T-helper 1 cell (primary cell): Measurements from ENCODE around the gene SHLD2.
"Not testable (repeated sequence)": the region's sequence is repeated elsewhere in the genome, so short reads cannot be mapped to it uniquely, and the experiment has no call there.

Source experiments
- DNase-seq, 5 donors: peaks; one replicate each; pipeline ENCODE4 v3.0.0-alpha.2; 2012 to 2020

SHLD2 gene

DNA sequence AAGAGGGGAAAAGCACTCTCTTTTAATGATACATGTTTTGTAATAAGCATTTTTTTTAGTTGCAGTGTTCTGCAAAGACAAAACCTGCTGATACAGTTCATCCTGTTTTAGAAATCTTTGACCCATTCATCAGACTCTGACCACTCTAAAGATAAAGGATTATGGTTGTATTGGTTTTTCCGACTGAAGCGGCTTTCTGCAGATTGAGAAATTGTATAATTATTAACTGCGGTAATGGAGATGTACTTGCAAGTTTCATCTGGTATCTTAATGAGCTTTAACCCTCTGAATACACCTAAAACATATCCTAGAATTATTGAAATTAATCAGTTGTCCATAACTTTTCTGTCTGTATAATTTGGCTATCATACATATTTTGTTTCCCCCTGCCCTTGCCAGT lies 50.6 kb downstream of the SHLD2 start:
- not testable (repeated sequence) for DNase-seq

DNA sequence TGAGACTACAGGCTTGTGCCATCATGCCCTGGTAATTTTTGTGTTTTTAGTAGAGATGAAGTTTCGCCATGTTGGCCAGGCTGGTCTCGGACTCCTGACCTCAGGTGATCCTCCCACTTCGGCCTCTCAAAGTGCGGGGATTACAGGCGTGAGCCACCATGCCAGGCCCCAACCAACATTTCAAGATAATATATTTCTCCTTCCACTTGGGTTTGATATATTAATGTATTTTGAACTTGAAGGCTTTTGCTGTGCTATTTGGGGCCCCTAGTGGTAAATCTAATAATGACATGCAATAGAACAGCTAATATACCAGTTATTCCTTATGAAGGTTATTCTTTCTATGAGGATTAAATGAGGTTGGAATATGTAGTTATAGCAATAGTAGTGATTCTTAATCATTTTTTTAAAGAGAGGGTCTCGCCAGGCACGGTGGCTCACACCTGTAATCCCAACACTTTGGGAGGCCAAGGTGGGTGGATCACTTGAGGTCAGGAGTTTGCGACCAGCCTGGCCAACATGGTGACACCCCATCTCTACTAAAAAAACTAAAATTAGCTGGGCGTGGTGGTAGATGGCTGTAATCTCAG lies 54.1 kb downstream of the SHLD2 start:
- not testable (repeated sequence) for DNase-seq

DNA sequence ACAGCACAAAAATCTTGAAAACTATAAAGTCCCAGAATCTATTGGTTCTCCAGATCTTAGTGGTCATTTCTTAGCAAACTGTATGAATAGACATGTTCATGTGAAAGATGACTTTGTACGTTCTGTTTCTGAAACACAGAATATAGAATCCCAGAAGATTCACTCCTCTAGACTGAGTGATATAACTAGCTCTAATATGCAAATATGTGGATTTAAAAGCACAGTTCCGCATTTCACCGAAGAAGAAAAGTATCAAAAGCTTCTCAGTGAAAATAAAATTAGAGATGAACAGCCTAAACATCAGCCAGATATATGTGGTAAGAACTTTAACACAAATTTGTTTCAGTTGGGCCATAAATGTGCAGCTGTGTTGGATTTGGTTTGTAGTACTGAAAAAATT lies 56.5 kb downstream of the SHLD2 start:
- not testable (repeated sequence) for DNase-seq

DNA sequence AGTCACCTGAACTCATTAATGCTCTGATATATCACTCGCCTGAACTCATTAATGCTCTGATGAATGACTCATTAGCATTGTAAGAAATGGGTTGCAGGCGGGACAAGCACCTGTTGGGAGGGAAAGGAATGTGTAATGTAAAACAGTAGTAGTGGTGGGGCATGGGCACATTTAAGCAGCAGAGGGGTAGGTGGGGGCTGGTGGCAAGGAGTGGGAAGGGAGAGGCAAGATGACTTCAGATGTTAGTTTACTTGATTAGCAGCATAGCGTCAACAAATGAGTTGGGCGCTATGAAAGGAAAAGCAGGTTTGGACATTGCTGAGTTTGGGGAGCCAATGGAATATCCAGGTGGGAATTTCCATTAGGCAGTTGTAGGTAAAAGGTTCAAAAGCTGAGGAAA lies 61.8 kb downstream of the SHLD2 start:
- DNase-seq: not testable (repeated sequence)

DNA sequence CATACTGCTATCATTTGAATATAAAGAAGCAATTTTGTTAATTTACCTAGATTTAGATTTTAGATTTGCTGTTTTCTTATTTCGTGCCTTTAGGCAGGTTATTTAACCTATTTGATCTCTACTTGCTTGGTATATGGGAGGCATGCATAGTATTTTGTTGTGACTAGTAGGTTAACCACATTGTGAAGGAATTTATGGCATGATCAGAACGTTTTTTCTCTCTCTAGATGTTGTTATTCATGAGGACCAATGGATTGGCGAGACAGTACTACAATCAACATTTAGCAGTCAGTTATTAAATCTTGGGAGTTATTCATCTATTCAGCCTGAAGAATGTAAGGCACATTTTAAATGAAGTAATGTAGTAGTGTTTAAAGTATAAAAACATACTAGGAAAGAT lies 62.8 kb downstream of the SHLD2 start:
- not testable (repeated sequence) for DNase-seq

DNA sequence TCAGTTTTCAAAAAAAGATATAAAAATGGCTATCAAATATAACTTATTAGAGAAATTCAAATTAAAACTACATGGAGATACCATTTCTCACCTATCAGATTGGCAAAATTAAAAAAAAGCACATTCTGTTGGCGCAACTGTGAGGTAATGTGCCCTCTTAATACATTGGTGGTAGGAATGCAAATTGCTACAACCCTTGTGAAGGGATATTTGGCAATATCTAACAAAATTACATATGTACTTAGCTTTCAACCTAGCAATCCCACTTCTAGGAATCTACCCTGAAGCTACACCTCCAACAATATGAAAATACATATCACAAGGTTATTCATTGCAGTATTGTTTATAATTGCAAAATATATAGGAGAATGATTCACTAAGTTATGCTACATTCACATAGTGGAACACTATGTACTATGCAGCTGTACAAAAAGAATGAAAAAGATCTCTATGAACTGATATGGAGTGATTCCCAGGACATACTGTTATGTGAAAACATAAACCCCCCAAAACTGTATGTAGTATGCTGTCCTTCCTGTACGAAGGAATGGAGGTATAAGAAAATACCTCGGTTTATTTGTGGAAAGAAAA lies 67.8 kb downstream of the SHLD2 start:
- not testable (repeated sequence) for DNase-seq

DNA sequence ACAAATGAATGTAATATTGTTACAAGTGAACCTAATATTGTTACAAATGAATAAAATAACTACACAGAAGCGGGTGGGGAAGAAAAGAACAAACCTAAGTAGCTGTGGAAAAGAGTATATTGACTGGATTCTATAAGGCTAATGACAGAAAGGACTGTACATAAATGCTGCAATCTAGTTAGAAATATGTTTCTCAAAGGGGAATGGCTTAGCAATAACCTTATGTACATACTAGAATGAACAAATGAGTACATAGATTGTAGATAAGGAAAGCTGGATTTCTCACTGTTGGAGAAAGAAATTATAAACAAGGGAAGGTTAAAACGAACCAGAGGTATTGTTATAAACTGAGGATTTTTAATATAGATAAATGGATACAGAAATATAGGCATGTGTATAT lies 68.4 kb downstream of the SHLD2 start:
- DNase-seq: not testable (repeated sequence)

DNA sequence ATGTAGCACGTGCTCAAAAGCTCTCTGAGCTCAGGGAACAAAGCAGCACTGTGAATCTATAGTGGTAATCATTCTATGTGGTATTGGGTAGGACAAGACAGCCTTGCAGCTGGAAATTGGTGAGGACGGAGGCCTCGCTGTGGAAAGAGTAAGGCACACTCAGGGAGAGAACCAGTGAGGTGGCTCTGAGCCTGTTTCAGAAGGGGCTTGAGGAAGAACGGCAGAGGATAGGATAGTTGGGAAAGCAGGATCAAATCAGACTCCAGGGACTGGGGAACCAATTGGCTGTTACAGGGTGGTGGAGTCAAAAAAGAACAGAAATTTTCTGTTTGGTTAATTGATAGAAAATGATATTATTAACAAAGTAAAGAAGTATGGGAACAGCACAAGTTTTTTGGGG lies 74.9 kb downstream of the SHLD2 start:
- DNase-seq: not testable (repeated sequence)

DNA sequence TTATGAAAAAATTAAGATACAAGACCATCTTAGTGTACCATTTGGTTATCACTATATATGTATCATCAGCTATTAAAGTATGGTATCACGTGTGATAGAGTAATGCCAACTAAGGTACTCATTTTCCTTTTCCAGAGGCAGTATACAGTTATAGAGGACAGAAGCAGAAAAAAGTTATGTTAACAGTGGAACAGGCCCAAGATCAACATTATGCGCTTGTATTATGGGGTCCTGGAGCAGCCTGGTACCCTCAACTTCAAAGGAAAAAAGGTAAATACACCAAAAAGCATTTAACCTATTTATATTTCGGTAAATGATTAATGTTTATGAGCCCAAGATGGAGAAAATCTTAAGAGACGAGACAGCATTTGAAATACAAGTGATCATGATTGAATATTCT lies 75.7 kb downstream of the SHLD2 start:
- not testable (repeated sequence) for DNase-seq

DNA sequence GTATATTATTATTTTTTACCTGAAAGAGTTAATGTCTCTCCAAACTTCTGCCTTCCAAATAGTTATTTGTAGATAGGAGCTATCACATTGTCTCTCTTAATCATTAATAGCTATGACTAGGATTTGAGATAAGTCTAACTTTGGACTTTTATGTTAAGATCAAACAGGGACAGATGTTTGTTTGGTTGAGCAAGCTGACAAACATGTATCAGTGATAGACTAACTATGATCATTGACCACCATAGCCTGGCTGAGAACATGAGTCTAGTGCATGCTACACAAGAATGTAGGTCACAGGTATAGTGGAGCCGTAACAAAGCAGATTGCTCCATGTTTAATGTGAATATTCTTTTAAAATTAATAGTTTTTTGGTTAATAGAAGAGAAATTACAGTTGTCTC lies 76.7 kb downstream of the SHLD2 start:
- DNase-seq: not testable (repeated sequence)

DNA sequence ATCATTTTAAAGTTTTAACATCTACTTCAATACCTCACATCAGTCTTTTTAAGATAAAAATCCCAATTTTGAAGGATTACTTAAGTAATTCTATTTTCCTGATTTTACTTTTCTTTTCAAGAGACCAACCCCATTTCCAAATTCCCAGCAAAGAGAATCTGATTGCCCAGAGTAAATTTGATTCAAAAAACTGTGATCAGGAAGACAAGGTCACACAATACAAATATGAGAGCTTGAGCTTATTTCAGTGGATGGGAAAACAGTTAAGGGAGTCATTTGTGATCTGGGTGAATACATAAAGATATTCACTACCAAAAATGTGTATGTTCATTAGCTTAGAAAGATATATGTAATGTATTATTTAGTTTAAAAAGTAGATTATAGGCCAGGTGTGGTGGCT lies 77.2 kb downstream of the SHLD2 start:
- not testable (repeated sequence) for DNase-seq

DNA sequence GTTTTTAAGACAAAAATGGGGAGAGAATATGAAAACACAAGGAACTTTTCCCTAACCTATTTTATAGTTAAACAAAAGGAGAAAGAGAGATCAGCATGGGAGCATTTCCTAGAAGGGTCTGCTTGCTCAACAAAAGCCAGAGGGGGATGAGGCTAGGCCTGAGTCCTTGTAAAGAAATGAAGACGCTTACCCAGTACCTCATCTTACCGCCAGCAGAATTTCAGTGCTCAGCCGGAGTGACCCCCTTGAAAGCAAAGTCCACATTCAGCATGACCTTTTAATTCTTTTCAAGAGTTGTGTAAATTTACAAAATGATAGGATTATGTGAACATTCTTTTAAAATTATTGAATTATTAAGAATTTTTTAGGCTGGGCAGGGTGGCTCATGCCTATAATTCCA lies 82.6 kb downstream of the SHLD2 start:
- not testable (repeated sequence) for DNase-seq

DNA sequence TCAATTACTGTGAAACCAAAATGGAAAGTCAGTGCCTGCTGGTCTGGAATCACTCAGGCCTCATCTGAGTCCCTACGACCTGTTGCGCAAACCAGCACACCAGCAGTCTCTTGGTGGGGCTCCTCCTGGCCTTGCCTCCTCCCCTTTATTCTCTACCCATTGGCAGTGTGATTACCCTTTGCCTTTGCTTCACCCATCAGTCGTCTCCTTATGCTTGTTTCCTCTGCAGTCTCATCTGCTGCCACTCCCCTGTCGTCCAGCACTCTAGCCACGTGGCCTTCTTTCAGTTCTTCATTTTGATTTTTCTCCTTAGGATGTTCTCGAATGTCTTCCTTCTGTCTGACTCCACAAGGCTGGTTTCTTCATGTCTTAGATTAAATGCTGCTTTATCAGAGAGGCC lies 89.4 kb downstream of the SHLD2 start:
- not testable (repeated sequence) for DNase-seq

DNA sequence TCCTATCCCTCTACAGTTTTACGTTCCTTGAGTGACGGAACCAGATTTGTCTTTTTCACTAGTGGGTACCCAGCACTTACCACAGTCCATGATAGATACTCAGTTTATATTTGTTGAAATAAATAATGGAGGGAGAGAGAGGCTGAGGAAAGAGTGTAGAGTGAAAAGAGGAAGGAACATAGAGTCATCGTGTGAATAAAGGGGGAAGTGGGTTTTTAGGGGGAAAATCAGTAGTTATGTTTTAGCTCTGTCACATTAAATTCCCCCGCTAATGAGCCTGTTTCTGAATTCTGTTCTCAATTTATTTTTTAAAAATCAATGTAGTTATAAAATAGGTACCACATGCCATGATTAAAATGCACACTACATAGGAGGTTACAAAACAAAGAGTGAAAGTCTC lies 91.0 kb downstream of the SHLD2 start:
- not testable (repeated sequence) for DNase-seq

DNA sequence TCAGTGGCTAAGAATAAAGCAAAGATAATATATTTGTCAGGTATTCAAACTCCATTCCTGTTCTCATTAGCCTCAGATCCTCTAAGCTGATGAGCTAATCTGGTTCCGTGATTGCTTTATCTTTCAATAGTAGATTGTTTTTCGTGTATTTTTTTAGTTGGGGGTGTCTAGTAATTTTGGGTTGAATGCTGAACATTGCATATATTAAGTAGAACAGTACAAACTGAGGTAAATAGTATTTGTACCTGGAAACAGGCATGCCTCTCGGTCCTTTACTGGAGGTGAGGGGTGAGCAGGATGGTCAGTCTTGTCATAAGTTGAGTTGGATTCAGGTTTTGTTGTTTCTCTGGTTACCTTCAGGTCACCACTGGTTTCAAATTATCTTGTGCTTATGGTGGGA lies 92.6 kb downstream of the SHLD2 start:
- not testable (repeated sequence) for DNase-seq

DNA sequence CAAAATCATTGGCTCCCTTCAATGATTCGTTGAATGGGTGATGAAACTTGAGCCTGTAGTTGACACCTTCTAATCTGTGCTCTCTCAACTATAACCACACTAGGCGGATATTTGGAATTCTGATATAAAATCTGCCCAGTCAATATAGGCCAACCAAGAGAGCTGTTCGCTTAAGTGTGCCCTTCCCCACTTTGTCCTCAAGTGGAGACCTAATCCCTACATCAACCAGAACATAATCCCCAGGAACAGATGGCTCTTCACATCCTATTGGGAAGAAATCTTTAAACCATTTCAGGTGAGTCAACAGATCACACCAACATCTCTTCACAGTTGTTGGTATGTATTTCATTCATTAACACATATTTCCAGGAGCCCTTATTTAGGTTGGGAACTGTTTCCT lies 96.8 kb downstream of the SHLD2 start:
- not testable (repeated sequence) for DNase-seq

DNA sequence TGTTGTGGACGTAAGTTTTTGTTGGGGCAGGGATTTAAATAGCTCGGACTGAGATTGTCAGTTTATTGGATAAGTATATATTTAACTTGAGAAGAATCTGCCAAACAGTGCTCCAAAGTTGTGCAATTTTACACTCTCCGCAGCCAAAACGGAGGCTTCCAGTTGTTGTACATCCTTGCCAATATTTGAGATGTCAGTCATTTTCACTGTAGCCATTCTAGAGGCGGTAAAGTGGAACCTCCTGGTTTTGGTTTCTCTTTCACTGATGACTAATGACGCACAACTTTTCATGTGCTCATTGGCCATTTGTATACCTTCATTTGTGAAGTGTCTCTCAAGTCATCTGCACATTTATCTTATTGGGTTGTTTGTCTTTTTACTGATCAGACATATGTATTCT lies 105.9 kb downstream of the SHLD2 start:
- peak in 2 of 5 donors; percentile 15 to 72 for DNase-seq

DNA sequence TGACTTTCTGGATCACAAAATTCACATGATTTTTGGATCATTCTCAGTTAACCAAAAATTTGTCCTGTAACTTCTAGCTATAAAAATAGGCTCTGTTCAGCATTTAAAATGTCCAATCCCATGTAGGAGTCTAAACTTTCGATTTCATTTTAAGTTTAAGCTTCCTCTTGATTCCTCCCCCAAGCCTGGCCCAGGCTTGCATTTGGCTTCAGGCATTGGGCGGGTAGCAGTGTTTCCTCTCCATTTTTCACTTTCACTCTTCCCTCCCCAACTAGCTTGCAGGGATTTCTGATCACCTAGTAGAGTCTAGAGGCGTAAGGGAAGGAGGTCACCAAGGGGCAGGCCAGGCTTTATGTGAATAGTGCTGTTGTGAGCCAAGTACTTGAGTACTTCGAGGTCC lies 109.8 kb downstream of the SHLD2 start:
- not testable (repeated sequence) for DNase-seq

DNA sequence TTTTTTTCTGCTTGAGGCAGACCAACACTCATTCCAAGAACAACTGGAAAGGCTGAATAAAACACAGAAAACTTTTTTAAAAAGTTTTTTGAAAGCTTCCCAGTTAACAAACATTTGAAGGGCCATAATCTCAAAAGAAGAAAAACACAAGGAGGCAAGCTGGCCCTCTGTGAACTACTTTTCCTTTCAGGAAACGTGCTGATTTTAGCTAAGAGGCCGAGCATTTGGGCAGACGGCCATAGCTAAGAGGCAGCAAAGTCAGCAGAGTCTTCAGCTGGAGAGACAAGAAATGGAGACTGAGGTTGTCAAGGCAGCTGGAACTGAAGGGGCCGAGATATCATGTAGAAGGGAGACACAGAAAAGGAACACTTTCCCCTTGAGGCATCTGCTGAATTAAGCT lies 111.9 kb downstream of the SHLD2 start:
- DNase-seq: not testable (repeated sequence)

DNA sequence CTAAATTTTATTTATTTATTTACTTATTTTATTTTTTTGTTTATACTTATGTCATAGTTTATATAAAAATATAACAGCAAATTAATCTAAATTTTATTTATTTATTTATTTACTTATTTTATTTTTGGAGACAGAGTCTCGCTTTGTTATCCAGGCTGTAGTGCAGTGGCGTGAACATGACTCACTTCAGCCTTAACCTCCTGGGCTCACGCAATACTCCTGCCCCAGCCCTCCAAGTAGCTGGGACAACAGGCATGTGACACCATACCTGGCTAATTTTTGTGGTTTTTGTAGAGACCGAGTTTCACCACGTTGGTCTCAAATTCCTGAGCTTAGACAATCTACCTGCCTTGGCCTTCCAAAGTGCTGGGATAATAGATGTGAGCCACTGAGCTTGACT lies 115.3 kb downstream of the SHLD2 start:
- DNase-seq: not testable (repeated sequence)

DNA sequence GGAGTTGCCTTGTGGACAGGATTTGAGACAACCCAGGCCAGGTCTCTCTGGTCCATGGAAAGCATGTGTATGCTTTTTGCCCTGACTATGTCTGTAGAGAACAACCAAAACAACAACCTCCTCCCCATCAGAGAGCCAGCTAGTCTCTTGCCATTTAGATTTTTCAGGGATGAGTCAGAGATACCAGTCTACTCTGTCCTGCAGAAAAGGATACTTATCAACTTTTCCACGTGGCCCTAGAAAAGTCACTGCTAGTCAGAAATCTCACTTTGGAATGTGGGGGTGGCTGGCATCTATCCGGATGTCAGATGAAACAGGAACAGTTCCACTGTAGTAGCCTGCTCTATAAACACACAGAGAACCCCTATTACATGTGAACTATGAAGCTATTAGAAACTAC lies 116.8 kb downstream of the SHLD2 start:
- not testable (repeated sequence) for DNase-seq

DNA sequence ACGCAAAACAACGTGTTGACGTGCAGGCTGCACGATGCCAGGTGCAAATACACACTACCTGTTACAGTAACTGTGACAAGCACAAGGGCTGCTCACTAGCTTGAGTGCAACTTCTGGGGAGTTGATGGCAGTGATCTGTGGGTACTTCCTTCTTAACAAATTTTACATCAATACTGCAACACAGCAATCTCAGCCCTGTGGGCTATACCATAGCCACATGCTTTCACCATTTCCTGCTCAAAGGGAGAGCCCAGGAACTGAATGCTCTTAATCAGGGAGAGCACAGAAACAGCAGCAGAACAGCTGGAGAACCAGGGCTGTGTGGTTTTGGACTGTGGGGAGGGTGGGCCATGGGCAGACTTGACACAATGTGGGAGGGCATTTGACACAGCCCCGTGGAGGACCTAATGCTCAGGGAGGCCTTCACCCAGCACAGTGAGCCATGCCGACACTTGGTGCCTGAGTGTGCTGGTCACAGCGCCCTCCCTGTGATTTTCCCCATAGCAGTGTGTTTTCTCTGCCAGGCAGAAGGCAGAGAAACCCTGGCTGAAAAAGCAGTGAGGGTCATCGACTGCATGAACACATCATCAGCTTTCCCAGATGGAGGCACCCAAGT lies 118.3 kb downstream of the SHLD2 start:
- DNase-seq: not testable (repeated sequence)

DNA sequence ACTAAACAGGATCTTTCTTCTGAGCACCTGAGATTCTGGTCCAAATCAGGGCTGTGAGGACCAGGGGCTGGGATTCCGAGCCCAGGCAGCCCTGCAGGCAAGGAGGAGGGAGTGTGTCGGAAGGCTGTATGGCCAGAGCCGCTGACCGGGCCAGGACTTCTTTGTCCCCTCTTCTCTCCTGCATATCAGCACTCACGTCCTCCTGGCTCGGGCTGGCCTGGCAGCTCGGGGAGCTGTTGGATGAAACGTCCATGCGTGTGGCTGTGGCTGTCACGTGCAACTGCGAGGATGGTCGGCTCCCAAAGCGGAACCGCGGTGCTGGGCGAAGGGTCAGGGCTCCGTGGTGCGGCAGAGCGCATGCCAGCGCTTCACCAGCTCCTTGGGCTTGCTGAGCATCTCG lies 118.8 kb downstream of the SHLD2 start:
- not testable (repeated sequence) for DNase-seq

DNA sequence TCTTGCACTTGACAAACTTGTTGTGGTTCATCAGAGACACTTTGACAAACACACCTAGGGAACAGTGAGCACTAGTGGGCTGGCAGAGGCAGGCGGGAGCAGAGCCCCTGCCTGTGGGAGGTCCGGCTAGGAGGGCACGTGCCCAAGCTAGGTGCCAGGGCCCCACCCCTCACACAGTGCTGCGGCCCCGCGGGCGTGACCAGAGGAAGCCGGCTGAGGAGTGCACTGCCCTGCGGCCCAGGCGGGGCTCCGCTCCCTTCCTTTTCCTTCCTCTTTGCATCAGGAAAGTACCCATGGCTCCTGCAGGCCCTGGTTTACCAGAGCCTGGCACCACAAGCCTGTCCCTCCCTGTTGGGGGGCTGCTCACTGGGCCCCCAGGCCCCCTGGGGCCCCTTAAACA lies 121.1 kb downstream of the SHLD2 start:
- DNase-seq: not testable (repeated sequence)
